Neural crest cell (in vitro differentiated cells): Measurements from ENCODE around the gene HOXC11. TPM values are rescaled to one million over a fixed set of nuclear protein-coding genes. Genes with fewer than 3 reads are reported as not detected.

Source experiments
- DNase-seq: peaks from one replicate; pipeline ENCODE4 v3.0.0; 2021; ENCODE audit warnings: low read depth, mixed read lengths, low spot score
- H3K27ac Mint-ChIP-seq: one replicate; pipeline ENCODE4 v1.8.0; 2021; ENCODE audit warnings: mild to moderate bottlenecking, mixed read lengths; ENCODE audit not compliant: unreplicated experiment
- H3K27me3 Mint-ChIP-seq: 2 replicates; pipeline ENCODE4 v1.8.0; 2021; ENCODE audit warnings: low read depth, mild to moderate bottlenecking, mixed read lengths
- H3K36me3 Mint-ChIP-seq: 2 replicates; pipeline ENCODE4 v1.8.0; 2021; ENCODE audit warnings: low read depth, mild to moderate bottlenecking, mixed read lengths
- H3K4me1 Mint-ChIP-seq: 2 replicates; pipeline ENCODE4 v1.8.0; 2021; ENCODE audit warnings: mixed read lengths
- H3K4me3 Mint-ChIP-seq: one replicate; pipeline ENCODE4 v1.8.0; 2021; ENCODE audit warnings: mild to moderate bottlenecking, mixed read lengths
- H3K9me3 Mint-ChIP-seq: 2 replicates; pipeline ENCODE4 v1.8.0; 2021; ENCODE audit warnings: mixed read lengths
- CTCF ChIP-seq: fragments of 200-600 bp; sonication (generic); conservative IDR thresholded peaks from 2 replicates; pipeline ENCODE4 v1.5.0; 2021; ENCODE audit warnings: antibody characterized with exemption, mild to moderate bottlenecking
- total RNA-seq: library from RNA; stranded (reverse); gene quantifications from 2 replicates; pipeline ENCODE4 v1.2.1, GENCODE V29; 2021

HOXC11 gene
- total RNA-seq, 1 donor from 2014 or later = not detected

- H3K36me3 Mint-ChIP-seq = peaks cover 3% of the 10 kb centered on the region
- no peak overlapping the region for H3K4me3 Mint-ChIP-seq
- no peaks in the 10 kb centered on the region for H3K4me1 Mint-ChIP-seq
- DNase-seq = no peak
- H3K9me3 Mint-ChIP-seq = no peaks in the 10 kb centered on the region
- no peak for TF ChIP-seq CTCF
- H3K27me3 Mint-ChIP-seq = peaks cover 100% of the 10 kb centered on the region
- H3K27ac Mint-ChIP-seq = no peak overlapping the region
Measured at GRCh38 chr12:53982648-53983567, 10.0 kb downstream of the HOXC11 start.

- Mint-ChIP-seq H3K27me3 (peaks cover 100% of the 10 kb centered on the region), H3K9me3 (no peaks in the 10 kb centered on the region), H3K4me3 (no peak overlapping the region), H3K27ac (no peak overlapping the region), H3K36me3 (peaks cover 3% of the 10 kb centered on the region), H3K4me1 (no peaks in the 10 kb centered on the region)
- no peak for DNase-seq
- TF ChIP-seq CTCF = no peak
Measured at GRCh38 chr12:53983568-53983949, 10.6 kb downstream of the HOXC11 start.

GRCh38 chr12:53983950-53984572 is 11.1 kb downstream of the HOXC11 start:
- Mint-ChIP-seq H3K36me3 (peaks cover 3% of the 10 kb centered on the region), H3K9me3 (no peaks in the 10 kb centered on the region), H3K4me1 (peaks cover 3% of the 10 kb centered on the region), H3K27ac (no peak overlapping the region), H3K4me3 (no peak overlapping the region), H3K27me3 (peaks cover 100% of the 10 kb centered on the region)
- no peak for DNase-seq
- TF ChIP-seq CTCF = no peak

- H3K27ac Mint-ChIP-seq = no peak within 1 kb of the TSS
- DNase-seq = peak; percentile 76
- peaks cover 8% of the 10 kb centered on the region for H3K4me1 Mint-ChIP-seq
- peak within 1 kb of the TSS; percentile 68 for H3K4me3 Mint-ChIP-seq
- peak; percentile 70 for TF ChIP-seq CTCF
- peaks cover 3% of the 10 kb centered on the region for H3K36me3 Mint-ChIP-seq
- peaks cover 100% of the 10 kb centered on the region for H3K27me3 Mint-ChIP-seq
- no peaks in the 10 kb centered on the region for H3K9me3 Mint-ChIP-seq
Measured at GRCh38 chr12:53984901-53985691, 12.2 kb downstream of the HOXC11 start, which contains the start of gene HOXC10. HOXC10 (plus strand) TSS chr12:53985146; CDS start chr12:53985260, 114 bp downstream.

- Mint-ChIP-seq H3K4me3 (peak overlapping the region; percentile 68), H3K36me3 (peaks cover 3% of the 10 kb centered on the region), H3K4me1 (peaks cover 8% of the 10 kb centered on the region), H3K9me3 (no peaks in the 10 kb centered on the region), H3K27me3 (peaks cover 100% of the 10 kb centered on the region), H3K27ac (no peak overlapping the region)
- TF ChIP-seq CTCF = no peak
- no peak for DNase-seq
Measured at GRCh38 chr12:53985692-53985993, 12.7 kb downstream of the HOXC11 start.
